ENCODE results near the gene ABHD14A.

- TF ChIP-seq CTCF (IDR thresholded peaks at IDR 0.05; ENCODE audit: poor library complexity) (no peak), EZH2 (IDR thresholded peaks at IDR 0.05; ENCODE audit: borderline replicate concordance) (no peak)
Observed at GRCh38 chr3:51969841-51970240, 5.0 kb upstream of the ABHD14A start.

All from hepatocyte (in vitro differentiated cells).